Endodermal cell (in vitro differentiated cells): ENCODE measurements around the gene FXYD6. TPM values are rescaled to one million over a fixed set of nuclear protein-coding genes. Genes with fewer than 3 reads are reported as not detected.

Experiments used
- DNase-seq: peaks from one replicate; pipeline ENCODE4 v3.0.0-alpha.2; 2017
- H3K27ac ChIP-seq: 2 replicates; pipeline ENCODE4 v1.5.1; 2013; ENCODE audit warnings: mild to moderate bottlenecking, low read depth, low read length, moderate library complexity
- H3K27me3 ChIP-seq: 2 replicates; pipeline ENCODE4 v1.6.1; 2013; ENCODE audit warnings: mild to moderate bottlenecking, low read length, moderate library complexity; ENCODE audit not compliant: insufficient read depth, control insufficient read depth, poor library complexity, severe bottlenecking
- H3K36me3 ChIP-seq: 2 replicates; pipeline ENCODE4 v1.7.0; 2013; ENCODE audit warnings: mild to moderate bottlenecking, low read length, moderate library complexity; ENCODE audit not compliant: control insufficient read depth, insufficient read depth
- H3K4me1 ChIP-seq: one replicate; pipeline ENCODE4 v1.7.0; 2013; ENCODE audit warnings: low read length; ENCODE audit not compliant: control insufficient read depth, insufficient read depth
- H3K4me3 ChIP-seq: 2 replicates; pipeline ENCODE4 v1.5.1; 2013; ENCODE audit warnings: mild to moderate bottlenecking, low read length, moderate library complexity
- H3K9ac ChIP-seq: 2 replicates; pipeline ENCODE4 v1.6.1; 2013; ENCODE audit warnings: mild to moderate bottlenecking, low read length, moderate library complexity; ENCODE audit not compliant: poor library complexity, severe bottlenecking; ENCODE audit errors: extremely low read depth
- H3K9me3 ChIP-seq: 2 replicates; pipeline ENCODE4 v1.6.1; 2013; ENCODE audit warnings: mild to moderate bottlenecking, low read length, moderate library complexity; ENCODE audit not compliant: control insufficient read depth
- H3K27ac Mint-ChIP-seq: 2 replicates; pipeline ENCODE4 v1.8.0; 2020; ENCODE audit warnings: mixed read lengths
- H3K27me3 Mint-ChIP-seq: 2 replicates; pipeline ENCODE4 v1.8.0; 2021; ENCODE audit warnings: mild to moderate bottlenecking, mixed read lengths; ENCODE audit not compliant: insufficient read depth
- H3K36me3 Mint-ChIP-seq: 2 replicates; pipeline ENCODE4 v1.8.0; 2020; ENCODE audit warnings: low read depth, mixed read lengths
- H3K4me1 Mint-ChIP-seq: 2 replicates; pipeline ENCODE4 v1.8.0; 2020; ENCODE audit warnings: mixed read lengths
- H3K4me3 Mint-ChIP-seq: 2 replicates; pipeline ENCODE4 v1.8.0; 2020; ENCODE audit warnings: mild to moderate bottlenecking, moderate library complexity, mixed read lengths
- H3K9me3 Mint-ChIP-seq: 2 replicates; pipeline ENCODE4 v1.8.0; 2020; ENCODE audit warnings: mild to moderate bottlenecking, mixed read lengths
- WGBS, 2 experiments: methylation state at CpG; one replicate each; pipeline versions ENCODE4 v1.1.5 to v1.1.7; 2013; ENCODE audit warnings: missing lambda C conversion rate in 2 of 2, mixed read lengths in 1 of 2; ENCODE audit not compliant: insufficient coverage in 1 of 2, insufficient read length in 1 of 2; 5-methylcytosine and 5-hydroxymethylcytosine counted together
- total RNA-seq, 2 donors: library from RNA; stranded (reverse); fragmentation: NEBNext Ultra II Directional in 1 of 2; extraction: Animal tissue kit (Norgen Biotek cat#: 25700) in 1 of 2; gene quantifications; 2 replicates in 1 of 2; 3 replicates in 1 of 2; pipeline ENCODE4 v1.2.1, GENCODE V29; 2021
- TF ChIP-seq, protein P1 (sequence below): fragments of 200-600 bp; sonication (generic); conservative IDR thresholded peaks from 2 replicates; pipeline ENCODE4 v1.5.0; 2021; ENCODE audit warnings: antibody characterized with exemption, mild to moderate bottlenecking

FXYD6 gene
- total RNA-seq, 2 donors from 2014 or later, result 54.1 to 61.8 TPM

DNA sequence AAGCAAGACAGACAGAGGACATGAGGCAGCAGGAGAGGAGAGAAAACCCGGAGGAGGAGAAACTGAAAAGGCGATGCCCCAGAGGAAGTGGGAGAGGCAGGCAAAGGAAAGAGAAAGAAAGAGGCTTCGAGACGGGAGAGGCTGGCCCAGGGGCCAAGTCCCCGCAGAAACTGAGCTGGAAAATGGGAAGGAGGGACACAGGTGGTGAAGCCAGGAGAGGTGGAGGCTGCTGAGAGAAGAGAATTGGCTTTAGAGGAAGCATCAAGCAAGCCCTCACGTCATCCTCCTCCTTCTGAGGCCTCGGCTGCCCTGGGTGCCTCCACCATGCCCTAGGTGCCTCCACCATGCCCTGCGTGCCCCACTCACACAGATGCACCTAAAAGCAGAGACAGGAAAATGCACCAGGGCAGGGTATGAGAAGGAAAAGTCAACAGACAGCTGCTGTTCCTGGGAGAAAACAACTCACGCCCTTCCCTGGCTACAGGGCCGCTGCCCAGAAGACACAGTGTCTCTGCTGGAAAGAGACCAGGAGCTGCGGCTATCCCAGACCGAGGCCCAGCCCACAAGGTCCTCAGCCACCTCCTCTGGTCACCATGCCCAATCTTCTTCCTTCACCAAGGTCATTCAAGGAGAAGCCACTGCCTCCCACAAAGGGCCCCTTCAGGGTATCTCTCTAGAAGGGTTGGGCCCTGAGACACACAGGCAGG, 14.3 kb downstream of the FXYD6 start:
- Histone ChIP-seq H3K9me3 (no peaks in the 10 kb centered on the region), H3K27ac (no peak overlapping the region), H3K27me3 (no peaks in the 10 kb centered on the region), H3K4me1 (peaks cover 4% of the 10 kb centered on the region), H3K36me3 (no peaks in the 10 kb centered on the region), H3K4me3 (no peak overlapping the region), H3K9ac (no peak overlapping the region)
- Mint-ChIP-seq H3K4me1 (peaks cover 3% of the 10 kb centered on the region), H3K27ac (no peak overlapping the region), H3K9me3 (no peaks in the 10 kb centered on the region), H3K36me3 (peaks cover 9% of the 10 kb centered on the region), H3K27me3 (peaks cover 4% of the 10 kb centered on the region), H3K4me3 (no peak overlapping the region)
- peak; percentile 40 for DNase-seq
- WGBS, 2 experiments, result 85 to 87% methylated on average over 5 to 12 of the region's 12 CpGs
- TF ChIP-seq, protein P1, sequence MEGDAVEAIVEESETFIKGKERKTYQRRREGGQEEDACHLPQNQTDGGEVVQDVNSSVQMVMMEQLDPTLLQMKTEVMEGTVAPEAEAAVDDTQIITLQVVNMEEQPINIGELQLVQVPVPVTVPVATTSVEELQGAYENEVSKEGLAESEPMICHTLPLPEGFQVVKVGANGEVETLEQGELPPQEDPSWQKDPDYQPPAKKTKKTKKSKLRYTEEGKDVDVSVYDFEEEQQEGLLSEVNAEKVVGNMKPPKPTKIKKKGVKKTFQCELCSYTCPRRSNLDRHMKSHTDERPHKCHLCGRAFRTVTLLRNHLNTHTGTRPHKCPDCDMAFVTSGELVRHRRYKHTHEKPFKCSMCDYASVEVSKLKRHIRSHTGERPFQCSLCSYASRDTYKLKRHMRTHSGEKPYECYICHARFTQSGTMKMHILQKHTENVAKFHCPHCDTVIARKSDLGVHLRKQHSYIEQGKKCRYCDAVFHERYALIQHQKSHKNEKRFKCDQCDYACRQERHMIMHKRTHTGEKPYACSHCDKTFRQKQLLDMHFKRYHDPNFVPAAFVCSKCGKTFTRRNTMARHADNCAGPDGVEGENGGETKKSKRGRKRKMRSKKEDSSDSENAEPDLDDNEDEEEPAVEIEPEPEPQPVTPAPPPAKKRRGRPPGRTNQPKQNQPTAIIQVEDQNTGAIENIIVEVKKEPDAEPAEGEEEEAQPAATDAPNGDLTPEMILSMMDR, result no peak

DNA sequence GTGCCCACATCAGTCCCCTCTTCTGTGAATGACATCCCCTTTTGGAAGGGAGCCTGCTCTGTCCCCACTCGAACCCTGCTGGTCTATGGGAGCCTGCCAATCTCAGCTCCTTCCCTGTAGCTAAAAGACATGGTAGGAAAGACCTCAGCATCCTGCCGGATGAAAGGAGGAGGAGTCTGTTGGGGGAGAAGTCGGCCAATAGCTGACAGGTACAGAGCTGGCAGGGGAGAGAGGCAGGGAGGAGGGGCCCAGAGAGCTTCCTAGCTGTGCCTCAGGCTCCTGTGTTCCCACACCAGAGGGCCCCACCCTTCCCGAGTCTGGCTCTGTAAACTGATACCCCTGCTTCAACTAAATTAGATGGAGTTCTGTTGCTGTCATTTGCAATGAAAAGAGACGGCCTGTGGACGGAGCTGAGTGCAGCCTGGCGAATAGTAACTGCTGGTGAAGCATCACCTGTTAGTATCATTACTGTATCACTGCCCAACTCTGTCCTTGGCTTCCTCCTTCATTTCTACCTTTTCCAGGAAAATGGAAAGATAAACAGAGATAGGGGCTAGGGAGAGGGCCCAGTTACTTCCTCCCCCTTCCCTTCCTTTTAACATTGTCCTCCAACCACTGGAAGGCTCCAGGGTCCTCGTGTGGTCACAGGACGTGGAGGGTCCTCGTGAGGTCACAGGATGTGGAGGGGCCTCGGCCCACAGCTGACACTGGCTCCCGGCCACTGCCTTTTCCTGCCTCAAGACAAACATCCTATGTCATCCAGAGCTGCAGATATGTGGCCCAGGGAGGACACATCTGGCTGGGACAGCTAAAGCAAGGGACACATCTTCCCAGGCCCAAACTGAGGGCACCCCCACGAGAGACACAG, 15.1 kb downstream of the FXYD6 start:
- no peak overlapping the region for H3K4me3 ChIP-seq
- Mint-ChIP-seq H3K36me3 (peaks cover 9% of the 10 kb centered on the region), H3K4me1 (peaks cover 3% of the 10 kb centered on the region), H3K27ac (no peak overlapping the region), H3K9me3 (no peaks in the 10 kb centered on the region), H3K4me3 (no peak overlapping the region), H3K27me3 (peaks cover 4% of the 10 kb centered on the region)
- no peak overlapping the region for H3K9ac ChIP-seq
- TF ChIP-seq, protein P1, result no peak
- peaks cover 4% of the 10 kb centered on the region for H3K4me1 ChIP-seq
- H3K27ac ChIP-seq, result no peak overlapping the region
- no peaks in the 10 kb centered on the region for H3K9me3 ChIP-seq
- DNase-seq, result peak; percentile 93
- H3K27me3 ChIP-seq, result no peaks in the 10 kb centered on the region
- no peaks in the 10 kb centered on the region for H3K36me3 ChIP-seq
- 33 to 53% methylated on average over 5 to 13 of the region's 13 CpGs for WGBS, 2 experiments

DNA sequence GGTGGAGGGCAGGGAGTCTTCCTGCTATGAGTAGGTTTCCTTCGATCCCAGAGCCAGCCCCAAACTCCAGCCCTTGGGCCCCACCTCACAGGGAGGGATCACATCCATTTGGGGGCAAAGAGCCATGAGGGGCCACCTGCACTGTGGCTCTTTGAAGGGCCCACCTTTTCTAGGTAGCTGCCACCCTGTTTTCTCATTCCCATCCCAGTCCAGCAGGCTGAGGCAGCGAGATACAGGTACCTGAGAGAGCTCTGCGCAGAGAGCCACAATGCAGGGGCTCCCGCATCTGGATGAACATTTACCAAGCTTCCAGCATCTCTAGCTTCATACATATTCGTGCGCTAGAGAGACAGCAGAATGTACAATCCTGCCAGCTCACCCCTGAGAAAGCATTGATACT, 16.3 kb downstream of the FXYD6 start:
- H3K4me3 Mint-ChIP-seq, result no peak overlapping the region
- no peaks in the 10 kb centered on the region for H3K9me3 Mint-ChIP-seq
- no peak overlapping the region for H3K27ac ChIP-seq
- no peaks in the 10 kb centered on the region for H3K27me3 Mint-ChIP-seq
- H3K4me1 ChIP-seq, result peaks cover 4% of the 10 kb centered on the region
- DNase-seq, result no peak
- H3K36me3 ChIP-seq, result no peaks in the 10 kb centered on the region
- no peaks in the 10 kb centered on the region for H3K9me3 ChIP-seq
- no peak overlapping the region for H3K27ac Mint-ChIP-seq
- H3K36me3 Mint-ChIP-seq, result peaks cover 4% of the 10 kb centered on the region
- 80 to 89% methylated on average over 5 to 6 of the region's 6 CpGs for WGBS, 2 experiments
- TF ChIP-seq, protein P1, result no peak
- no peak overlapping the region for H3K4me3 ChIP-seq
- H3K27me3 ChIP-seq, result no peaks in the 10 kb centered on the region
- H3K4me1 Mint-ChIP-seq, result peaks cover 3% of the 10 kb centered on the region
- H3K9ac ChIP-seq, result no peak overlapping the region
